PFSK-1 (cell line): ENCODE results near the gene SEC23A.

ENCODE experiments used
- FOXP2 ChIP-seq: optimal IDR thresholded peaks from 2 replicates; pipeline ENCODE3; 2011; ENCODE audit warnings: borderline replicate concordance, control low read depth, inconsistent platforms; ENCODE audit not compliant: insufficient read depth; ENCODE audit errors: extremely low read length, extremely low read depth
- POLR2AphosphoS5 ChIP-seq: IDR thresholded peaks from 2 replicates; pipeline ENCODE4 v1.6.1; 2012; ENCODE audit warnings: low read depth, mild to moderate bottlenecking, control low read depth, low read length, moderate library complexity
- SIN3A ChIP-seq: IDR thresholded peaks from 2 replicates; pipeline ENCODE4 v1.6.1; 2012; ENCODE audit warnings: mild to moderate bottlenecking, low read length, moderate library complexity, borderline replicate concordance; ENCODE audit not compliant: insufficient read depth
- TAF1 ChIP-seq: IDR thresholded peaks from 2 replicates; pipeline ENCODE4 v1.6.1; 2012; ENCODE audit warnings: low read length, control low read depth, borderline replicate concordance; ENCODE audit not compliant: insufficient read depth
- TF ChIP-seq, protein P1 (sequence below), 2 experiments: IDR thresholded peaks; 2 replicates each; pipeline versions ENCODE4 v1.6.1 to v1.8.0; 2011 to 2012; ENCODE audit warnings: low read depth in 2 of 2, low read length in 2 of 2, control low read depth in 1 of 2, inconsistent platforms in 1 of 2, mild to moderate bottlenecking in 1 of 2, moderate library complexity in 1 of 2; ENCODE audit not compliant: insufficient read depth in 1 of 2

Gene SEC23A

DNA sequence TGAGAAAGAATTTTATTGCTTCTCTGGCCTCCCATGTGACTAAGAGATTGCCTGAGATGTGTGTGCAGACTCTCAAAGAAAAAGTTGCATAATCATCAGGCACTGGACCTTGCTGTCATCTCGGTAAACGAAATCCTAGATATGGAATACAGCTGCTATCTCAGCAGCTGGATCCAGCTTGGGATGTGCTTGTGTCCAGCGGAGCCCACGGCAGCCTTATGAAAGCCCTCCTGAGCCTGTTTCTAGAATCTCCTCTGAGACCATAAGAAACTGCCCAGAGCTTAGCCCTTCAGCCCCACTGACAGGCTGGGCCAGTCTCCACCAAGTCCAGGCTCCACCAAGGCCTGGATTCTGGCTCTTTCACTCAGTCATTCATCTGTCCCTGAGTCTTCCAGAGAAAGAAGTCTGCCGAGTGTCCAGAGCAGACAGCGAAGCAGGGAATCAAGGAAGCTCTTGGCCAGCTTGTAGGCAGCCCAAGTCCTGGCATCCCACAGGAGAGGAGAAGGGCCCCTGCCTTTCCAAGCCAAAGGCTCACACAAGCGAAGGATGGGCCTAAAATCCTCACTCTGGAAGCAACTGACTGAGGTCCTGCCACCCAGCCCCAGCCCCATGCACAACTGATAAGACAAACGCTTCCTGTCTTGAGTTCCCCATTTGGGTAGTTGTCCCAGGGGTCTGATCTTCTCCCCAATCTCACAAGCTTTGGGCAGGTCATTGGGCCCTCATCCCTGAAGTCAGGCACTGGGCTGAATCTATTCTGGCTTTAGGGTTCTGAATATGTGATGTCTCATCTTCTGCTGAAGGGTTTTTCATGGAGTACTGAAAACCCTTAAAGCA lies 97.8 kb downstream of the SEC23A start:
- TF ChIP-seq, protein P1, sequence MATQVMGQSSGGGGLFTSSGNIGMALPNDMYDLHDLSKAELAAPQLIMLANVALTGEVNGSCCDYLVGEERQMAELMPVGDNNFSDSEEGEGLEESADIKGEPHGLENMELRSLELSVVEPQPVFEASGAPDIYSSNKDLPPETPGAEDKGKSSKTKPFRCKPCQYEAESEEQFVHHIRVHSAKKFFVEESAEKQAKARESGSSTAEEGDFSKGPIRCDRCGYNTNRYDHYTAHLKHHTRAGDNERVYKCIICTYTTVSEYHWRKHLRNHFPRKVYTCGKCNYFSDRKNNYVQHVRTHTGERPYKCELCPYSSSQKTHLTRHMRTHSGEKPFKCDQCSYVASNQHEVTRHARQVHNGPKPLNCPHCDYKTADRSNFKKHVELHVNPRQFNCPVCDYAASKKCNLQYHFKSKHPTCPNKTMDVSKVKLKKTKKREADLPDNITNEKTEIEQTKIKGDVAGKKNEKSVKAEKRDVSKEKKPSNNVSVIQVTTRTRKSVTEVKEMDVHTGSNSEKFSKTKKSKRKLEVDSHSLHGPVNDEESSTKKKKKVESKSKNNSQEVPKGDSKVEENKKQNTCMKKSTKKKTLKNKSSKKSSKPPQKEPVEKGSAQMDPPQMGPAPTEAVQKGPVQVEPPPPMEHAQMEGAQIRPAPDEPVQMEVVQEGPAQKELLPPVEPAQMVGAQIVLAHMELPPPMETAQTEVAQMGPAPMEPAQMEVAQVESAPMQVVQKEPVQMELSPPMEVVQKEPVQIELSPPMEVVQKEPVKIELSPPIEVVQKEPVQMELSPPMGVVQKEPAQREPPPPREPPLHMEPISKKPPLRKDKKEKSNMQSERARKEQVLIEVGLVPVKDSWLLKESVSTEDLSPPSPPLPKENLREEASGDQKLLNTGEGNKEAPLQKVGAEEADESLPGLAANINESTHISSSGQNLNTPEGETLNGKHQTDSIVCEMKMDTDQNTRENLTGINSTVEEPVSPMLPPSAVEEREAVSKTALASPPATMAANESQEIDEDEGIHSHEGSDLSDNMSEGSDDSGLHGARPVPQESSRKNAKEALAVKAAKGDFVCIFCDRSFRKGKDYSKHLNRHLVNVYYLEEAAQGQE (IDR thresholded peaks at IDR 0.05; ENCODE audit: insufficient read depth in 1 of 2, low read depth in 2 of 2, low read length in 2 of 2), result no peak
- TF ChIP-seq FOXP2 (no peak), TAF1 (no peak), SIN3A (no peak), POLR2AphosphoS5 (no peak)

DNA sequence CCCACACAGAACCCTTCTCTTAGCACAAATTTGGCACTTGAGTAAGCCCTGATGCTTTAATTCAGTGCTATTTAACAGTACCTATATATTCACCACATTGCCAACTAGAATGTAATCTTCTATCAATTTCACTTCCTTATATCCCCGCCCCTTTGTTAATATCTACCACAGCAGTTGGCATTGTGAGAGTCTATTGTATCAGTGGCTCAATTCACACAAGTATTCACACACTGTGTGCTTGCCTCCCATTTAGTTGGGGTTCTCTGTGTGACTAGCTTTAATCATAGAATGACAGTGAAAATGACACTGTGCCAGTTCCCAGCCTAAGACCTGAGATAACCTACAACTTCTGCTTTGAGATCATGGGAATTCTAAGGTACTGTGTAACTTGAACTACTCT lies 103.1 kb downstream of the SEC23A start:
- TF ChIP-seq TAF1 (no peak), POLR2AphosphoS5 (no peak), FOXP2 (no peak), SIN3A (no peak)
- TF ChIP-seq, protein P1 (IDR thresholded peaks at IDR 0.05; ENCODE audit: insufficient read depth in 1 of 2, low read depth in 2 of 2, low read length in 2 of 2), result no peak

DNA sequence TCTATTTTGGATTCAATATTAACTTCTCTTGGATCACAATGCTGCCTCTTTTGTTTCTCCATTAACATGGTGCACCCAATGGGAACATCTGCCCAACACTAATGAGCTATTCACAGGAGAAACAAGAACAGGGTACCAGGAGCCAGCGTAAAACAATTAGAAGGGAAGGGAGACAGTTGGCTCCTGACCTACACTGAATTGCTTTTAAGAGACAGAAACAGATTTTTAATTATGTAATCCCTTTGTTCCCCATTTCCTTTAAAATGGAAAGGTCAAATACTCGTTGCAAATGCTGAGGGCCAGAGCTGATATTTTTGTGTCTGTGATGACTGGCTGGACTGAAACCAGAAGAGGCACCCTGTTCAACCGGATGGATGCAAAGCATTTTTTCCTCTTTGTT lies 108.3 kb downstream of the SEC23A start:
- TF ChIP-seq TAF1, result no peak
- no peak for TF ChIP-seq SIN3A
- TF ChIP-seq FOXP2, result no peak
- TF ChIP-seq, protein P1 (IDR thresholded peaks at IDR 0.05; ENCODE audit: insufficient read depth in 1 of 2, low read depth in 2 of 2, low read length in 2 of 2), result no peak
- no peak for TF ChIP-seq POLR2AphosphoS5

DNA sequence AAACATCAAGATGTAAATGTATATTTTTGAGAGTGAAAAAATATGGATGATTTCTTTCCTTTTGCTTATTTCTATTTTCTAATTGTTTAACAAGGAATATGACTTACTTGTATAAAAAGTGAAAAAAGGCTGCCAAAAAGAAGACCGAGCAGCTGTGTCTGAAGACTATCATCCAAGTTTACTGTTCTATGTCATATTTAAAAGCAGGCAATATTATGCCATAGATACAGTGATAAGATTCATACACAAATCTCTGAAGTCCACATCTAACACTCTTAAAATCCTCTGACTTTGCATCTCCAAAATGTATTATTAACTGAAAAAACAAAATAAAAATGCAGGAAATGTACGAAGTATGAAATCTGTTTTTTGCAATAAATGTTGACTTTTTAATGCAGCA lies 109.1 kb downstream of the SEC23A start:
- TF ChIP-seq SIN3A, result no peak
- no peak for TF ChIP-seq FOXP2
- TF ChIP-seq POLR2AphosphoS5, result no peak
- no peak for TF ChIP-seq TAF1
- TF ChIP-seq, protein P1 (IDR thresholded peaks at IDR 0.05; ENCODE audit: insufficient read depth in 1 of 2, low read depth in 2 of 2, low read length in 2 of 2), result no peak

DNA sequence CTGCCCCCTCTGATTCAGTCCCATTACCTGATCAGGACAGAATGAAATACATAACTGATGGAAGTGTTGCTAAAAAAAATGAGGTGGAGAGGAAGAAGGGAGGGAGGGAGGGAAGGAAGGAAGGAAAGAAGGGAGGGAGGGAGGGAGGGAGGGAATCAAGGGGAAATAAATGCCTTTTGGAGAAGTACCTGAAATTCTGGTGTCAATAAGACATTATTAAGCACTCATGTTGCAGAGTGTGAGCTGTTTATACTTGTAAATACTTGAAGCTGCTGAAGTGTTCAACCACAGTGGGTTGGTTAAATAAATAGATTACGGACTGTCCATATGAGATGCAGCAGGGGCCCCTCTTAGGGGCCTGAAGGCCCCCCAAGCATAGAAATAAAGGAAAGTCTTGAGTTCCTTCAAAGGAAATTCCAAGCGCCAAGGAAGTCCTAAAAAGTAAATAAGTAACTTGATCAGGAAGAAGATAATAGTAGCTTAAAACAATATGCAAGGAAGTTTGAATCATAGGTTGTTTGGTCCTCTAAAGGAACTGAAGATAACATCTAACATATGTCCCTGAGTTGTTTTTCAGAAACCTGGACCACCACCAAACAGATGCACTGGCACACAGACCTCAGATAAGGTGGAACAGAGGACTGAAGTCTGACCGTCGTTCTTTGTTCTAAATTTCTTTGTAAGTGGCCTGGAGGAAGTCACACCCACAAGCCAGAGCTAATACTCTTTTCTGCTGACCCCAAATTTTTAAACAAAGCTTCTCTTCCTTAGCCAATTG lies 110.8 kb downstream of the SEC23A start:
- TF ChIP-seq POLR2AphosphoS5, result no peak
- TF ChIP-seq, protein P1 (IDR thresholded peaks at IDR 0.05; ENCODE audit: insufficient read depth in 1 of 2, low read depth in 2 of 2, low read length in 2 of 2), result no peak
- TF ChIP-seq FOXP2, result no peak
- no peak for TF ChIP-seq SIN3A
- no peak for TF ChIP-seq TAF1
